GM19455 (cell line): ENCODE results near the gene MRNIP.

Experiments
- ATAC-seq: cut with Tn5 transposase; IDR thresholded peaks from one replicate; pipeline ENCODE4 v1.9.1; 2021; ENCODE audit not compliant: unreplicated experiment

Gene MRNIP

GRCh38 chr5:179805529-179806249 is 52.9 kb downstream of the MRNIP start:
- ATAC-seq, result peak; percentile 31

GRCh38 chr5:179805070-179805528 is 53.5 kb downstream of the MRNIP start:
- no peak for ATAC-seq

DNA sequence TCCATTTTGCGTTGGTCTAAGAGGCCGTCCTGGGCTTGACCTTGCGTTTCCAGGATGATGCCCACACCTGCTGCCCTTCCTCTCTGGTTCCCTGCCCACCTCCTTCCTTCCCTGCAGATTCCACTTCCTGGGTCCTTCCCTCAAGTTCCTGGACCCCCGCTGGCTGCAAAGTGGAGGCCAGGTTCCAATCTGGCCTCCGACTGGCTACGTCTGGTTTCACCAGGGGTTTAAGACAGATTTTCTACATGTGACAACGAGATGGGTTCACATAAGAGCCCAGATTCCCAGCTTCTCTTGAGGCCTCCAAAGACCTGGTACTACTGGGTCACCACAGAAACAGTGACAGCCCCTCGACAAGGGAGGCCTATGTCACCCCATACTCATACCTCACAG is 54.1 kb downstream of the MRNIP start:
- ATAC-seq, result no peak

DNA sequence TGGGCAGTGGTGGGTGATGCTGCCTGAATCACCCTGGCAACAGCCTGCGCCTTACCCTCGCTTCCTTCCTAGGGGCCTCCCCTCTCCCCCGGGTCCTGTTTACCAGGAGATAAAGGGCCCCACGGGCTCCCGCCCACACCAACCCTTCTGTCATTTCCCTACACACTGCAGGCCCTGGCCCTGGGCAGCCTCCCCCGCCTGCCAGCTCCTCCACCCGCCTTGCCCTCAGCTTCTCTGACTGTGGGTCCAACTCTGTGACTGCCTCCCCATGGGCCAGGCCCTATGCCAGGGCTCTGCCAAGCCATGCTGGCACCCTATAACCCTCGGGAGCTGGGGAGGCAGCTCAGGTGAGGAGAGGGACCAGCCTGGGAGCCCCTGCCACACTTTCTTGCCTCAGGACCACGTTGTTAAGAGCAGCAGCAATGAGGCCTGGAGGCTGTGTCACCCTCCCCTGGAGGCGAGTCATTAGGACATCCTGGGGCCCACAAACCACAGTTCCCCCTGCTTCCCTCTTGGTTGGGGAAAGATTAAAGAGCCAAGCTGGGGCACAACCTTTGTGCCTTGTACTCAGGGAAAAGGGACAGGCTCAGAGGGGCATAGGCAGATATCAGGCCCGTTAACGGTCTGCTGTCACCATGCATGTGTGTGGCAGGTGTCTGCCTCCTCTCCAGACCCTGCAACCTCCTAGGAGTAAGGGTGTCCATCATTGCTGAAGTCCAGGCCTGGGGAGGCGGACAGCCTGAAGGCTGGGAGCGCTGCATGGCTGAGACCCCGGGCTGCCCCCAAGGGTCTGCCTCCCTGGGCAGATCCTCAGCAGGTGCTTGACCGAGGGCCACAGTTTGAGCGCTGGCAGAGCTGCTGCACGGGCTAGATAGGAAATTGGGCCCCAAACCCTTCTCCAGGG is 54.7 kb downstream of the MRNIP start:
- ATAC-seq, result no peak

DNA sequence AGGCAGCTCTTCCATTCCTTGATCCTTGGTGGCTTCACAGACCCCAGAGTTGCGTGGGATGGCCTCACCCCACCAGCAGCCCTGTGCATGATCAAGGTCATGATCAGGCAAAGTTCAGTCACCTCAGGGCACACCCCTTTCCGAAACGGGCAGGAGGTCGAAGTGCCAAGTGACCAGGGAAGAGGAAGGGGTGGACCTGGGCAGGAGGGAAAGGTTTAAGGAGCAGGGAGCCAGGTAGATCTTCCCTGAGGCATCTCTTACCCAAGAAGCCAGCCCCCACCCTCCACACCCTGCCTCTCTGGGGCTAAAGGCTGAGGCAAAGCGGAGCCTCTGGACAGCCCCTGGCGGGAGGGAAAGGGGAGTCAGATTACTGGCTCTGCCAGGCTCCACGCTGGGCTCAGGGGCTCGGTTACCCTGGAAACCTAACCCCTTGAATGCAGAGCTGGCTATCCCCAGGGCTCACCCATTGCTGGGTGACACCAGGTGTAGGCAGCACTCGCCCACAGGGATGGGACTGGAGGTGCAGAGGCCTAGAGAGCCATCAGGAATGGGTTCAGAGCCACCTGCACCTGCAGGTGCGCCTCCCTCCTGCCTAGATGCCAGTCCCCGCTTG is 55.6 kb downstream of the MRNIP start:
- ATAC-seq, result no peak

DNA sequence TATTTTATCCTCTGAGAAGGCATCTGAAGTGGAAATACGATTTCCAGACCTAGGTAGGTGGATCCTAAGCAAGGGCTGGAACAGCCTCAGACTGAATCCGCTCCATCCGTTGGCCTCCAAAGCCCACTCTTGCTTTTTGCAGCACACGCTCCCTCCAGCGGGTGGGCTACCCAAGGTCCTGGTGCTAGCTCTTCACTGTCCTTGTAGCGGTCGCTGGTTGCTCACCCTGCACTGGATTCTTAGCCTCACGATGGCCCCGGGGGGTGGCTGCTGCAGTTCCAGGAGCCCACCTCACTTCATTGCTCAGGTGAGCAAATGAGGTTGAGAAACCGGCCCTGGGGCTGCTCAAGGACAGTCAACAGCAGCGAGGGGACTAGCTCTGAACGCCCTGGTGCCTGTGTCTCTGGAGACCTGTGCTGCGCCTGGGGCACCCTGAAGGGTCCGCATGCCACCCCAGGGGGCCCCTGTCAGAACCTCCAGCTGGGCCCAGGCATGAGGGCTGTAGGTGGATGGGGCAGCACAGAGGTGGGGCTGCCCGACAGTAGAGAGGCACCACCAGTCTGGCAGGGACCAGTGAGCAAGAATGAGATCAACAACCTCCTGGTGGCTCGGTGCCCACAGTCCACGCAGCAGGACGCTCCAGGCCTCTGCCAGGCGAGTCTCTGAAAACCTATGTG is 56.3 kb downstream of the MRNIP start:
- no peak for ATAC-seq

DNA sequence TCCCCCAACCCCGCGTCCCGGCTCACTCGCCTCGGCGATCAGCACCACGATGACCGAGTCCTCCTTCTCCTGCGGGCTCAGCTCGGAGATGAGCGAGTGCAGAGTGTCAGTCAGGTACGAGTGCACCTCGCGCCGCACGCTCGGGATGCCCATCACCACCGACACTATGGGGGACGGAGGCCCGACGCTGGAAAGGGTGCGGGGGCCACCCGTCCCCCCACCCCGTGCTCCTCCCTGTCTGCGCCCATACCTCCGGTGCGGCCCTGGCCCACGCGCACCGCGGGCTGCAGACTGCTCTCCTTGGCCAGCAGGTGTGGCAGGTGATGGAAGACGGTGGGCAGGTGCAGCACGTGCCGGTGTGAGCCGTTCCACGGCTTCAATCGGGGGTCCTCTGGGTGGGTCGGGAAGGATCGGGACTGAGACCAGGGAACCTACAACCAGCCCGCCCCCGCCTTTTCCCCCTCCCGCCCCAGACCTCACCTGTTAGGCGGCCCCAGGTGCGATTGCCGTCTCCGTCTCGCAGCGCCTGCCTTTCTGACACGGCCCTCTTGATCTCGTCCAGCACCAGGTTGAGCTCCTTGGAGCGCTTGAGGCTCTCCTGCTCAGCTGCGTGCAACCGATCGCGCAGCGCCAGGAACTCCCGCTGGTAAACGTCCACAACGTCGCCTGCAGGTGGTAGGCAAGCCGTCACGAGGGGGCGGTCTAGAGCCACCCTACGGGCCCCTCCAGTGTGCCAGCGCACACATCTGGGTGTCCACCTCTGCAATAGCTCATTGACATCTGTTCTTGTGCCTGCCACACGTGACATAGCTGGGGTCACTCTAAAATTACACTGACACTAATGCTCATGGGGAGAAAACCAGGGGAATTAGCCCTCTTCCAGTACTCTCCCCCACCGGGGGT is 57.1 kb downstream of the MRNIP start:
- no peak for ATAC-seq

- ATAC-seq, result no peak
Observed at GRCh38 chr5:179800696-179801201, 57.9 kb downstream of the MRNIP start.

GRCh38 chr5:179800071-179800695 is 58.4 kb downstream of the MRNIP start:
- no peak for ATAC-seq

GRCh38 chr5:179799644-179799973 is 59.0 kb downstream of the MRNIP start:
- ATAC-seq, result no peak

GRCh38 chr5:179798771-179799643 is 59.6 kb downstream of the MRNIP start:
- ATAC-seq, result no peak

DNA sequence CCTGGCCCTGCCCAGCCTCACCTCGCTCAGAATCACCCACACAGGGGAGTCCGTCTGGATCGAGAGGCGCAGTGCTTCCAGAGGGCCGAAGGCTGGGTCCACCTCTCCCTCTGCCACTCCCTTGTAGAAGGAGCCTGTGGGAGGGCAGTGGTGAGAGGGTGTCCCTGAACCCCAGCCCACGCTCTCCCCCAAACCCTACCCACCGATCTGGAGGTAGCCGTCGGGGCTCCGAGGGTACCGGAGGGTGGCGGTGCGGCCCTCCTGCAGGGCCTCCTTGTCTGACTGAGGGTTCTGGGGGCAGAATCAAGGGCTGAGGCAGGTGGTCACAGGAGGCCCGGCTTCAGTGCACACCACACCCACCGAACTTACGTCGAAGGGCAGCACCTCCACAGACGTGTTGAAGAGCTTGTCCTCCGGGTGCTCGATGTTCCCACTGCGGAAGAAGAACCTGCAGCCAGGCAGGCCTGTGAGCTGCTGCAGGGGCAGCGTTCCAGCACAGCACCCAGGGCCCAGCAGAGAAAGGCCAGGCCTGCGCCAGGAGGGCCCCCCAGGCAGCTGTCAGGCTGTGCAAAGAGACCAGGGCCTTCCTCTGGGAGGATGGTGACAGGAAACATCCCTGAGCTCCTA is 60.4 kb downstream of the MRNIP start:
- ATAC-seq, result no peak

- no peak for ATAC-seq
Observed at GRCh38 chr5:179797741-179798140, 60.9 kb downstream of the MRNIP start.

- ATAC-seq, result no peak
Observed at GRCh38 chr5:179796877-179797608, 61.6 kb downstream of the MRNIP start.

GRCh38 chr5:179795863-179796833 is 62.5 kb downstream of the MRNIP start:
- peak; percentile 80 for ATAC-seq
